GM23338 (cell line): Measurements from ENCODE around the gene WFS1. TPM values are rescaled to one million over a fixed set of nuclear protein-coding genes. Genes with fewer than 3 reads are reported as not detected.
A peak's percentile ranks its signal among the peaks of the same experiment; 100 is the strongest.

Experiments used
- ATAC-seq: fragments of 200-7000 bp; cut with Tn5 transposase; 3 replicates; pipeline ENCODE4 v1.9.1; 2020
- DNase-seq: peaks from one replicate; pipeline ENCODE4 v3.0.0-alpha.2; 2015; ENCODE audit warnings: low spot score
- H2AFZ ChIP-seq: fragments of 200-600 bp; sonication (generic); 2 replicates; pipeline ENCODE4 v1.8.0; 2016; ENCODE audit warnings: antibody characterized with exemption, mild to moderate bottlenecking, moderate library complexity
- H3F3A ChIP-seq: fragments of 200-600 bp; sonication (generic); replicated peaks from 2 replicates; pipeline ENCODE4 v1.8.0; 2017; ENCODE audit warnings: antibody characterized with exemption, mixed run types, low read depth
- H3K27ac ChIP-seq: fragments of 200-600 bp; sonication (generic); 2 replicates; pipeline ENCODE4 v1.6.1; 2016; ENCODE audit warnings: low read depth
- H3K27me3 ChIP-seq: fragments of 200-600 bp; sonication (generic); 2 replicates; pipeline ENCODE4 v1.8.0; 2016; ENCODE audit warnings: mild to moderate bottlenecking, mixed run types, moderate library complexity; ENCODE audit not compliant: insufficient read depth
- H3K36me3 ChIP-seq: fragments of 200-600 bp; sonication (generic); 2 replicates; pipeline ENCODE4 v1.8.0; 2016; ENCODE audit warnings: mild to moderate bottlenecking; ENCODE audit not compliant: insufficient read depth
- H3K4me1 ChIP-seq: fragments of 200-600 bp; sonication (generic); 2 replicates; pipeline ENCODE4 v1.8.0; 2016; ENCODE audit warnings: mild to moderate bottlenecking, moderate library complexity; ENCODE audit not compliant: insufficient read depth
- H3K4me2 ChIP-seq: fragments of 200-600 bp; sonication (generic); 2 replicates; pipeline ENCODE4 v1.7.1; 2017; ENCODE audit warnings: mixed run types
- H3K4me3 ChIP-seq: fragments of 200-600 bp; sonication (generic); 2 replicates; pipeline ENCODE4 v1.6.1; 2016; ENCODE audit warnings: mixed run types
- H3K79me2 ChIP-seq: fragments of 200-600 bp; sonication (generic); replicated peaks from 2 replicates; pipeline ENCODE4 v1.8.0; 2017; ENCODE audit warnings: mild to moderate bottlenecking; ENCODE audit not compliant: insufficient read depth
- H3K9me2 ChIP-seq: fragments of 200-600 bp; sonication (generic); 2 replicates; pipeline ENCODE4 v1.8.0; 2017; ENCODE audit not compliant: insufficient read depth
- H4K20me1 ChIP-seq: fragments of 200-600 bp; sonication (generic); replicated peaks from 2 replicates; pipeline ENCODE4 v1.8.0; 2017; ENCODE audit warnings: mild to moderate bottlenecking; ENCODE audit not compliant: insufficient read depth
- H3K27ac Mint-ChIP-seq: 2 replicates; pipeline ENCODE4 v1.8.0; 2020; ENCODE audit warnings: inconsistent platforms, mild to moderate bottlenecking, moderate library complexity, mixed read lengths
- H3K27me3 Mint-ChIP-seq: 3 replicates; pipeline ENCODE4 v1.8.0; 2022; ENCODE audit warnings: low read depth, mild to moderate bottlenecking, moderate library complexity, mixed read lengths, inconsistent platforms; ENCODE audit not compliant: insufficient read depth, poor library complexity
- H3K36me3 Mint-ChIP-seq: 3 replicates; pipeline ENCODE4 v1.8.0; 2021; ENCODE audit warnings: low read depth, mild to moderate bottlenecking, inconsistent platforms, moderate library complexity, mixed read lengths
- H3K4me1 Mint-ChIP-seq: 3 replicates; pipeline ENCODE4 v1.8.0; 2020; ENCODE audit warnings: mild to moderate bottlenecking, inconsistent platforms, mixed read lengths
- H3K4me3 Mint-ChIP-seq: 3 replicates; pipeline ENCODE4 v1.8.0; 2021; ENCODE audit warnings: moderate library complexity, mild to moderate bottlenecking, inconsistent platforms, mixed read lengths
- H3K9me3 Mint-ChIP-seq: 3 replicates; pipeline ENCODE4 v1.8.0; 2020; ENCODE audit warnings: moderate library complexity, mild to moderate bottlenecking, inconsistent platforms, mixed read lengths
- CREB1 ChIP-seq: fragments of 250-450 bp; sonication (Bioruptor Pico); IDR thresholded peaks from 2 replicates; pipeline ENCODE4 v1.5.0; 2020; ENCODE audit warnings: low read depth, mild to moderate bottlenecking, moderate library complexity
- EZH2 ChIP-seq: fragments of 200-600 bp; sonication (generic); IDR thresholded peaks from one replicate; pipeline ENCODE4 v1.8.0; 2017; ENCODE audit warnings: antibody characterized with exemption, mild to moderate bottlenecking, low read depth; ENCODE audit not compliant: unreplicated experiment
- EZH2phosphoT487 ChIP-seq: fragments of 200-600 bp; sonication (generic); IDR thresholded peaks from one replicate; pipeline ENCODE4 v1.8.1; 2018; ENCODE audit warnings: antibody characterized with exemption; ENCODE audit not compliant: unreplicated experiment
- JUNB ChIP-seq: IDR thresholded peaks from one replicate; pipeline ENCODE4 v1.6.1; 2016; ENCODE audit warnings: antibody characterized with exemption; ENCODE audit not compliant: unreplicated experiment
- NANOG ChIP-seq: IDR thresholded peaks from 2 replicates; pipeline ENCODE4 v1.6.1; 2016; ENCODE audit warnings: antibody characterized with exemption, borderline replicate concordance
- POLR2AphosphoS5 ChIP-seq: IDR thresholded peaks from 2 replicates; pipeline ENCODE4 v1.6.1; 2016; ENCODE audit warnings: antibody characterized with exemption, low read depth
- STAT1 ChIP-seq: IDR thresholded peaks from one replicate; pipeline ENCODE4 v1.6.1; 2016; ENCODE audit warnings: antibody characterized with exemption; ENCODE audit not compliant: unreplicated experiment
- ZNF114 ChIP-seq: fragments of 250-450 bp; sonication (Bioruptor Pico); IDR thresholded peaks from 2 replicates; pipeline ENCODE4 v1.5.0; 2020; ENCODE audit warnings: mild to moderate bottlenecking, moderate library complexity
- ZNF331 ChIP-seq: fragments of 250-450 bp; sonication (Bioruptor Pico); IDR thresholded peaks from 2 replicates; pipeline ENCODE4 v1.5.0; 2020; ENCODE audit warnings: low read depth, mild to moderate bottlenecking, moderate library complexity
- polyA plus RNA-seq: library from polyadenylated mRNA; unstranded; fragments of >200 nt; fragmentation: Nextera tagmentation; extraction: Ambion mirVana; gene quantifications from 2 replicates; pipeline ENCODE4 v1.2.1, GENCODE V29; 2016
- total RNA-seq: library from RNA; depleted of rRNA; stranded (reverse); fragments of >200 nt; shearing (Covaris generic); gene quantifications from 2 replicates; pipeline ENCODE4 v1.2.3, GENCODE V29; 2014
- TF ChIP-seq, protein P1 (sequence below): IDR thresholded peaks from one replicate; pipeline ENCODE4 v1.6.1; 2018; ENCODE audit warnings: antibody characterized with exemption; ENCODE audit not compliant: unreplicated experiment
- TF ChIP-seq, protein P2 (sequence below): fragments of 250-450 bp; sonication (Bioruptor Pico); IDR thresholded peaks from 2 replicates; pipeline ENCODE4 v1.5.0; 2020; ENCODE audit warnings: mild to moderate bottlenecking, moderate library complexity
- TF ChIP-seq, protein P3 (sequence below), 2 experiments: fragments of 200-600 bp in 1 of 2; sonication (generic) in 1 of 2; conservative IDR thresholded peaks; 2 replicates each; pipeline versions ENCODE4 v1.5.1 to v1.6.1; 2016 to 2017; ENCODE audit warnings: antibody characterized with exemption in 2 of 2, low read depth in 2 of 2, mild to moderate bottlenecking in 2 of 2, moderate library complexity in 1 of 2
- TF ChIP-seq, protein P4 (sequence below): IDR thresholded peaks from 2 replicates; pipeline ENCODE4 v1.6.1; 2016; ENCODE audit warnings: antibody characterized with exemption

Gene WFS1
- total and polyA plus RNA-seq, 2 experiments from 2014 or later = 24.7 to 45.4 TPM

DNA sequence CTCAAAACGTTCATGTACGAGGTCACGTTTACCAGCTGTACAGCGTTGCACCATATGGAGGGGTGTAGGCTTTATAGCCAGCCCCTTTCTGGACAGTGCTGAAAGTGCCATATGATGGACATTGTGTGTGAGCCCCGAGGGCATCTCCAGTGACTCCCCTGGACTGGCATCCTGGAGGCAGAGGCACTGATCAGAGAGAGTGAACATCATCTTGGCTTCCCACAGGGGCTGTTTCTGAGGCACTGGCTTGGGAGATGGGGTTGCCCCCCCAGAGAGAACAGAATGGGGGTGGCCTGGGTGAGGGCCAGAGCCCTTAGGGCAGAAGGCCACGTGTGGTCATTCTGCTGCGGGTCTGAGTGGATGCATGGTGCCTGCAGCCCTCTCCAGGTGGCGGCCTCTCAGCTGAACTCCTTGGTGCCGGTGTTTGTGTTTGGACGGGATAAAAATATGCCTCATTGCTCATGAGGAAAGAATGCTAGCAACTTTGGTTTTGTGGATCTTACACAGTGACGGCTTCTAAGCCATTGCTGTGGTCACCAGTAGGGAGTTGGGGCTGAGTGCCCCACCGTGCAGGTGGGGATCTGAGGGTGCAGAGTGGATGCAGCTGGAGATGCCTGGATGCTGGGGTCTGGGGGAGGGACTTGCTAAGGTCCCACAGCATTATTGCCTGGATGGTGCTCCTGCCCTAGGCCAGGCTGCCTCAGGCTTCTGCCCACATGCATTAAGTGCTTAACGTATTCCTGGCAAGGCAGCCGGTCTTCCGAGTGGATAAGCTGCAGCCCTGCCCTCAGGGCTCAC is 3.4 kb downstream of the WFS1 start:
- Histone ChIP-seq H2AFZ (no peak overlapping the region), H3F3A (no peaks in the 10 kb centered on the region), H3K4me3 (no peak overlapping the region), H3K27ac (no peak overlapping the region), H3K27me3 (no peaks in the 10 kb centered on the region), H3K36me3 (no peaks in the 10 kb centered on the region), H3K9me2 (no peaks in the 10 kb centered on the region), H3K4me2 (no peak overlapping the region), H3K79me2 (peaks cover 32% of the 10 kb centered on the region), H4K20me1 (peaks cover 3% of the 10 kb centered on the region; the same call in 1 of the 2 replicates), H3K4me1 (peaks cover 18% of the 10 kb centered on the region)
- DNase-seq (no peak), ATAC-seq (no peak)
- peak overlapping the region; percentile 62; the same call in 1 of the 2 replicates for H3K27ac Mint-ChIP-seq
- H3K4me1 Mint-ChIP-seq = peaks cover 40% of the 10 kb centered on the region
- no peaks in the 10 kb centered on the region for H3K36me3 Mint-ChIP-seq
- H3K4me3 Mint-ChIP-seq = no peak overlapping the region
- no peaks in the 10 kb centered on the region; the same call in 1 of the 3 replicates for H3K9me3 Mint-ChIP-seq
- TF ChIP-seq STAT1 (no peak), EZH2phosphoT487 (no peak), ZNF331 (CRISPR knock-in tag) (no peak), POLR2AphosphoS5 (no peak), JUNB (no peak), NANOG (no peak), CREB1 (CRISPR knock-in tag) (no peak), EZH2 (no peak), ZNF114 (CRISPR knock-in tag) (no peak)
- TF ChIP-seq, protein P1, sequence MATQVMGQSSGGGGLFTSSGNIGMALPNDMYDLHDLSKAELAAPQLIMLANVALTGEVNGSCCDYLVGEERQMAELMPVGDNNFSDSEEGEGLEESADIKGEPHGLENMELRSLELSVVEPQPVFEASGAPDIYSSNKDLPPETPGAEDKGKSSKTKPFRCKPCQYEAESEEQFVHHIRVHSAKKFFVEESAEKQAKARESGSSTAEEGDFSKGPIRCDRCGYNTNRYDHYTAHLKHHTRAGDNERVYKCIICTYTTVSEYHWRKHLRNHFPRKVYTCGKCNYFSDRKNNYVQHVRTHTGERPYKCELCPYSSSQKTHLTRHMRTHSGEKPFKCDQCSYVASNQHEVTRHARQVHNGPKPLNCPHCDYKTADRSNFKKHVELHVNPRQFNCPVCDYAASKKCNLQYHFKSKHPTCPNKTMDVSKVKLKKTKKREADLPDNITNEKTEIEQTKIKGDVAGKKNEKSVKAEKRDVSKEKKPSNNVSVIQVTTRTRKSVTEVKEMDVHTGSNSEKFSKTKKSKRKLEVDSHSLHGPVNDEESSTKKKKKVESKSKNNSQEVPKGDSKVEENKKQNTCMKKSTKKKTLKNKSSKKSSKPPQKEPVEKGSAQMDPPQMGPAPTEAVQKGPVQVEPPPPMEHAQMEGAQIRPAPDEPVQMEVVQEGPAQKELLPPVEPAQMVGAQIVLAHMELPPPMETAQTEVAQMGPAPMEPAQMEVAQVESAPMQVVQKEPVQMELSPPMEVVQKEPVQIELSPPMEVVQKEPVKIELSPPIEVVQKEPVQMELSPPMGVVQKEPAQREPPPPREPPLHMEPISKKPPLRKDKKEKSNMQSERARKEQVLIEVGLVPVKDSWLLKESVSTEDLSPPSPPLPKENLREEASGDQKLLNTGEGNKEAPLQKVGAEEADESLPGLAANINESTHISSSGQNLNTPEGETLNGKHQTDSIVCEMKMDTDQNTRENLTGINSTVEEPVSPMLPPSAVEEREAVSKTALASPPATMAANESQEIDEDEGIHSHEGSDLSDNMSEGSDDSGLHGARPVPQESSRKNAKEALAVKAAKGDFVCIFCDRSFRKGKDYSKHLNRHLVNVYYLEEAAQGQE = no peak
- TF ChIP-seq, protein P2, sequence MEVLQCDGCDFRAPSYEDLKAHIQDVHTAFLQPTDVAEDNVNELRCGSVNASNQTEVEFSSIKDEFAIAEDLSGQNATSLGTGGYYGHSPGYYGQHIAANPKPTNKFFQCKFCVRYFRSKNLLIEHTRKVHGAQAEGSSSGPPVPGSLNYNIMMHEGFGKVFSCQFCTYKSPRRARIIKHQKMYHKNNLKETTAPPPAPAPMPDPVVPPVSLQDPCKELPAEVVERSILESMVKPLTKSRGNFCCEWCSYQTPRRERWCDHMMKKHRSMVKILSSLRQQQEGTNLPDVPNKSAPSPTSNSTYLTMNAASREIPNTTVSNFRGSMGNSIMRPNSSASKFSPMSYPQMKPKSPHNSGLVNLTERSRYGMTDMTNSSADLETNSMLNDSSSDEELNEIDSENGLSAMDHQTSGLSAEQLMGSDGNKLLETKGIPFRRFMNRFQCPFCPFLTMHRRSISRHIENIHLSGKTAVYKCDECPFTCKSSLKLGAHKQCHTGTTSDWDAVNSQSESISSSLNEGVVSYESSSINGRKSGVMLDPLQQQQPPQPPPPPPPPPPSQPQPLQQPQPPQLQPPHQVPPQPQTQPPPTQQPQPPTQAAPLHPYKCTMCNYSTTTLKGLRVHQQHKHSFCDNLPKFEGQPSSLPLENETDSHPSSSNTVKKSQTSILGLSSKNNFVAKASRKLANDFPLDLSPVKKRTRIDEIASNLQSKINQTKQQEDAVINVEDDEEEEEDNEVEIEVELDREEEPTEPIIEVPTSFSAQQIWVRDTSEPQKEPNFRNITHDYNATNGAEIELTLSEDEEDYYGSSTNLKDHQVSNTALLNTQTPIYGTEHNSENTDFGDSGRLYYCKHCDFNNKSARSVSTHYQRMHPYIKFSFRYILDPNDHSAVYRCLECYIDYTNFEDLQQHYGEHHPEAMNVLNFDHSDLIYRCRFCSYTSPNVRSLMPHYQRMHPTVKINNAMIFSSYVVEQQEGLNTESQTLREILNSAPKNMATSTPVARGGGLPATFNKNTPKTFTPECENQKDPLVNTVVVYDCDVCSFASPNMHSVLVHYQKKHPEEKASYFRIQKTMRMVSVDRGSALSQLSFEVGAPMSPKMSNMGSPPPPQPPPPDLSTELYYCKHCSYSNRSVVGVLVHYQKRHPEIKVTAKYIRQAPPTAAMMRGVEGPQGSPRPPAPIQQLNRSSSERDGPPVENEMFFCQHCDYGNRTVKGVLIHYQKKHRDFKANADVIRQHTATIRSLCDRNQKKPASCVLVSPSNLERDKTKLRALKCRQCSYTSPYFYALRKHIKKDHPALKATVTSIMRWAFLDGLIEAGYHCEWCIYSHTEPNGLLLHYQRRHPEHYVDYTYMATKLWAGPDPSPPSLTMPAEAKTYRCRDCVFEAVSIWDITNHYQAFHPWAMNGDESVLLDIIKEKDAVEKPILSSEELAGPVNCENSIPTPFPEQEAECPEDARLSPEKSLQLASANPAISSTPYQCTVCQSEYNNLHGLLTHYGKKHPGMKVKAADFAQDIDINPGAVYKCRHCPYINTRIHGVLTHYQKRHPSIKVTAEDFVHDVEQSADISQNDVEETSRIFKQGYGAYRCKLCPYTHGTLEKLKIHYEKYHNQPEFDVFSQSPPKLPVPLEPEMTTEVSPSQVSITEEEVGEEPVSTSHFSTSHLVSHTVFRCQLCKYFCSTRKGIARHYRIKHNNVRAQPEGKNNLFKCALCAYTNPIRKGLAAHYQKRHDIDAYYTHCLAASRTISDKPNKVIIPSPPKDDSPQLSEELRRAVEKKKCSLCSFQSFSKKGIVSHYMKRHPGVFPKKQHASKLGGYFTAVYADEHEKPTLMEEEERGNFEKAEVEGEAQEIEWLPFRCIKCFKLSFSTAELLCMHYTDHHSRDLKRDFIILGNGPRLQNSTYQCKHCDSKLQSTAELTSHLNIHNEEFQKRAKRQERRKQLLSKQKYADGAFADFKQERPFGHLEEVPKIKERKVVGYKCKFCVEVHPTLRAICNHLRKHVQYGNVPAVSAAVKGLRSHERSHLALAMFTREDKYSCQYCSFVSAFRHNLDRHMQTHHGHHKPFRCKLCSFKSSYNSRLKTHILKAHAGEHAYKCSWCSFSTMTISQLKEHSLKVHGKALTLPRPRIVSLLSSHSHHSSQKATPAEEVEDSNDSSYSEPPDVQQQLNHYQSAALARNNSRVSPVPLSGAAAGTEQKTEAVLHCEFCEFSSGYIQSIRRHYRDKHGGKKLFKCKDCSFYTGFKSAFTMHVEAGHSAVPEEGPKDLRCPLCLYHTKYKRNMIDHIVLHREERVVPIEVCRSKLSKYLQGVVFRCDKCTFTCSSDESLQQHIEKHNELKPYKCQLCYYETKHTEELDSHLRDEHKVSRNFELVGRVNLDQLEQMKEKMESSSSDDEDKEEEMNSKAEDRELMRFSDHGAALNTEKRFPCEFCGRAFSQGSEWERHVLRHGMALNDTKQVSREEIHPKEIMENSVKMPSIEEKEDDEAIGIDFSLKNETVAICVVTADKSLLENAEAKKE (CRISPR knock-in tag) = no peak
- TF ChIP-seq, protein P3, sequence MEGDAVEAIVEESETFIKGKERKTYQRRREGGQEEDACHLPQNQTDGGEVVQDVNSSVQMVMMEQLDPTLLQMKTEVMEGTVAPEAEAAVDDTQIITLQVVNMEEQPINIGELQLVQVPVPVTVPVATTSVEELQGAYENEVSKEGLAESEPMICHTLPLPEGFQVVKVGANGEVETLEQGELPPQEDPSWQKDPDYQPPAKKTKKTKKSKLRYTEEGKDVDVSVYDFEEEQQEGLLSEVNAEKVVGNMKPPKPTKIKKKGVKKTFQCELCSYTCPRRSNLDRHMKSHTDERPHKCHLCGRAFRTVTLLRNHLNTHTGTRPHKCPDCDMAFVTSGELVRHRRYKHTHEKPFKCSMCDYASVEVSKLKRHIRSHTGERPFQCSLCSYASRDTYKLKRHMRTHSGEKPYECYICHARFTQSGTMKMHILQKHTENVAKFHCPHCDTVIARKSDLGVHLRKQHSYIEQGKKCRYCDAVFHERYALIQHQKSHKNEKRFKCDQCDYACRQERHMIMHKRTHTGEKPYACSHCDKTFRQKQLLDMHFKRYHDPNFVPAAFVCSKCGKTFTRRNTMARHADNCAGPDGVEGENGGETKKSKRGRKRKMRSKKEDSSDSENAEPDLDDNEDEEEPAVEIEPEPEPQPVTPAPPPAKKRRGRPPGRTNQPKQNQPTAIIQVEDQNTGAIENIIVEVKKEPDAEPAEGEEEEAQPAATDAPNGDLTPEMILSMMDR (conservative IDR thresholded peaks at IDR 0.05; ENCODE audit: low read depth in 2 of 2) = no peak
- TF ChIP-seq, protein P4, sequence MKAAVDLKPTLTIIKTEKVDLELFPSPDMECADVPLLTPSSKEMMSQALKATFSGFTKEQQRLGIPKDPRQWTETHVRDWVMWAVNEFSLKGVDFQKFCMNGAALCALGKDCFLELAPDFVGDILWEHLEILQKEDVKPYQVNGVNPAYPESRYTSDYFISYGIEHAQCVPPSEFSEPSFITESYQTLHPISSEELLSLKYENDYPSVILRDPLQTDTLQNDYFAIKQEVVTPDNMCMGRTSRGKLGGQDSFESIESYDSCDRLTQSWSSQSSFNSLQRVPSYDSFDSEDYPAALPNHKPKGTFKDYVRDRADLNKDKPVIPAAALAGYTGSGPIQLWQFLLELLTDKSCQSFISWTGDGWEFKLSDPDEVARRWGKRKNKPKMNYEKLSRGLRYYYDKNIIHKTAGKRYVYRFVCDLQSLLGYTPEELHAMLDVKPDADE = no peak
- peaks cover 16% of the 10 kb centered on the region for H3K27me3 Mint-ChIP-seq
